ENCODE measurements around the gene BAIAP3.

The BAIAP3 gene

GRCh38 chr16:1395444-1396031, 62.1 kb downstream of the BAIAP3 start:
- no peak for DNase-seq

GRCh38 chr16:1397779-1398178, 64.3 kb downstream of the BAIAP3 start:
- no peak for DNase-seq

- no peak for DNase-seq
Measured at GRCh38 chr16:1398351-1398750, 64.9 kb downstream of the BAIAP3 start.

Measured in GF-D8 (cell line).